CD14-positive monocyte (primary cell): ENCODE measurements around the gene VOPP1. TPM values are rescaled to one million over a fixed set of nuclear protein-coding genes. Genes with fewer than 3 reads are reported as not detected.

Experiments
- DNase-seq, 3 donors: peaks; one replicate each; pipeline ENCODE4 v3.0.0-alpha.2; 2011 to 2022
- H2AFZ ChIP-seq: 2 replicates; pipeline ENCODE4 v1.6.0; 2012; ENCODE audit warnings: mild to moderate bottlenecking, low read depth, low read length, inconsistent platforms; ENCODE audit not compliant: insufficient read depth, poor library complexity, severe bottlenecking
- H3K27ac ChIP-seq, 2 donors: 1 replicate in 1 of 2; 2 replicates in 1 of 2; pipeline ENCODE4 v1.5.1; 2012 to 2013; ENCODE audit warnings: low read length in 2 of 2, control low read depth in 1 of 2, inconsistent platforms in 1 of 2, low read depth in 1 of 2, mild to moderate bottlenecking in 1 of 2
- H3K27me3 ChIP-seq, 2 donors: one replicate each; pipeline versions ENCODE4 v1.6.0 to v1.6.1; 2011 to 2013; ENCODE audit warnings: low read length in 2 of 2; ENCODE audit not compliant: control insufficient read depth in 2 of 2, insufficient read depth in 2 of 2
- H3K36me3 ChIP-seq, 2 donors: replicated peaks in 1 of 2; 1 replicate in 1 of 2; 2 replicates in 1 of 2; pipeline versions ENCODE4 v1.5.1 to v1.6.1; 2012 to 2013; ENCODE audit warnings: low read length in 2 of 2, control low read depth in 1 of 2, inconsistent platforms in 1 of 2, mild to moderate bottlenecking in 1 of 2; ENCODE audit not compliant: insufficient read depth in 2 of 2, control insufficient read depth in 1 of 2
- H3K4me1 ChIP-seq, 2 donors: 1 replicate in 1 of 2; 2 replicates in 1 of 2; pipeline versions ENCODE4 v1.5.1 to v1.6.1; 2012 to 2013; ENCODE audit warnings: low read length in 2 of 2, control low read depth in 1 of 2, inconsistent platforms in 1 of 2, mild to moderate bottlenecking in 1 of 2, moderate library complexity in 1 of 2; ENCODE audit not compliant: insufficient read depth in 2 of 2, control insufficient read depth in 1 of 2
- H3K4me2 ChIP-seq: replicated peaks from 2 replicates; pipeline ENCODE3; 2012; ENCODE audit warnings: low read length, moderate library complexity, mild to moderate bottlenecking; ENCODE audit not compliant: poor library complexity, severe bottlenecking; ENCODE audit errors: extremely low read depth
- H3K4me3 ChIP-seq, 3 experiments: fragments of 200-600 bp in 1 of 3; sonication (generic) in 1 of 3; replicated peaks in 1 of 3; 1 replicate in 2 of 3; 2 replicates in 1 of 3; pipeline ENCODE4 v1.5.1; 2011 to 2013; ENCODE audit warnings: low read length in 3 of 3, mild to moderate bottlenecking in 3 of 3, control low read depth in 2 of 3, low read depth in 2 of 3, inconsistent platforms in 1 of 3, moderate library complexity in 1 of 3
- H3K79me2 ChIP-seq: 2 replicates; pipeline ENCODE4 v1.6.0; 2012; ENCODE audit warnings: mild to moderate bottlenecking, control low read depth, inconsistent platforms, low read length, moderate library complexity; ENCODE audit not compliant: insufficient read depth
- H3K9ac ChIP-seq: 2 replicates; pipeline ENCODE4 v1.6.0; 2017; ENCODE audit warnings: low read length, mild to moderate bottlenecking; ENCODE audit not compliant: insufficient read depth, poor library complexity, severe bottlenecking
- H3K9me3 ChIP-seq, 2 donors: replicated peaks in 1 of 2; 1 replicate in 1 of 2; 2 replicates in 1 of 2; pipeline versions ENCODE4 v1.5.1 to v1.6.1; 2012 to 2013; ENCODE audit warnings: low read length in 2 of 2, control low read depth in 1 of 2; ENCODE audit not compliant: control insufficient read depth in 1 of 2, insufficient read depth in 1 of 2
- H4K20me1 ChIP-seq: 2 replicates; pipeline ENCODE4 v1.6.0; 2012; ENCODE audit warnings: mild to moderate bottlenecking, low read length, control low read depth, moderate library complexity; ENCODE audit not compliant: insufficient read depth
- H3K27ac Mint-ChIP-seq, 7 donors: one replicate each; pipeline ENCODE4 v1.8.0; 2020; ENCODE audit warnings: mild to moderate bottlenecking in 7 of 7, mixed read lengths in 7 of 7, moderate library complexity in 6 of 7, inconsistent platforms in 2 of 7
- H3K27me3 Mint-ChIP-seq, 3 donors: one replicate each; pipeline ENCODE4 v1.8.0; 2021 to 2022; ENCODE audit warnings: low read depth in 3 of 3, mild to moderate bottlenecking in 3 of 3, mixed read lengths in 3 of 3, moderate library complexity in 3 of 3, inconsistent platforms in 1 of 3
- H3K36me3 Mint-ChIP-seq, 2 donors: one replicate each; pipeline ENCODE4 v1.8.0; 2020; ENCODE audit warnings: mixed read lengths in 2 of 2, inconsistent platforms in 1 of 2, mild to moderate bottlenecking in 1 of 2
- H3K4me1 Mint-ChIP-seq: one replicate; pipeline ENCODE4 v1.8.0; 2020; ENCODE audit warnings: mild to moderate bottlenecking, mixed read lengths
- H3K4me3 Mint-ChIP-seq, 2 donors: one replicate each; pipeline ENCODE4 v1.8.0; 2020; ENCODE audit warnings: mild to moderate bottlenecking in 2 of 2, mixed read lengths in 2 of 2, moderate library complexity in 1 of 2
- H3K9me3 Mint-ChIP-seq, 7 donors: one replicate each; pipeline ENCODE4 v1.8.0; 2020 to 2022; ENCODE audit warnings: mixed read lengths in 7 of 7, mild to moderate bottlenecking in 6 of 7, moderate library complexity in 6 of 7, inconsistent platforms in 2 of 7
- CTCF ChIP-seq: fragments of 200-600 bp; IDR thresholded peaks from one replicate; pipeline ENCODE4 v1.8.0; 2022; ENCODE audit warnings: antibody characterized with exemption, mild to moderate bottlenecking
- WGBS: methylation state at CpG from one replicate; pipeline ENCODE4 v1.1.5; 2013; ENCODE audit warnings: missing lambda C conversion rate; ENCODE audit not compliant: insufficient coverage; 5-methylcytosine and 5-hydroxymethylcytosine counted together
- intact Hi-C, 2 donors: fragments of 100-400 bp; cut with micrococcal nuclease; formaldehyde crosslinking; loops; one replicate each; pipeline versions ENCODE4 v1.15.0 to v1.15.1; 2023
- polyA plus RNA-seq, 3 donors: library from polyadenylated mRNA; depleted of rRNA in 1 of 3; unstranded in 2 of 3; stranded (reverse) in 1 of 3; fragments of 300-500 nt in 2 of 3; fragments of >200 nt in 1 of 3; fragmentation: Illumina TruSeq in 2 of 3; gene quantifications; 1 replicate in 2 of 3; 2 replicates in 1 of 3; pipeline ENCODE4 v1.2.3, GENCODE V29; 2012 to 2021

The VOPP1 gene
- polyA plus RNA-seq, 3 donors = 16.7 to 22.1 (median 18.0) TPM

DNA sequence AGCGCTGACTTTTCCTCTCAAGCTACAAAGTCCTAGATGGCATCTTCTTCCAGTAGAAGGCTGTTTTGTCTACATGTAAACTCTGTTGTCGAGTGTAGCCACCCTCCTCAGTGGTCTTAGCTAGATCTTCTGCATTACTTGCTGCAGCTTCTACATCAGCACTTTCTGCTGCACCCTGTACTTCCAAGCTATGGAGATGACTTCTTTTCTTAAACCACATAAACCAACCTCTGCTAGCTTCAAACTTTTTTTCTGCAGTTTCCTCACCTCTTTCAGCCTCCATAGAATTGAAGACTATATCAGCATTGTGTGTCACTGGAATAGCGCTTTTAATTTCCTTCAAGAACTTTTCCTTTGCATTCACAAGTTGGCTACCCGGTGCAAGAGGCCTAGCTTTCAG is 119.3 kb downstream of the VOPP1 start:
- no peaks in the 10 kb centered on the region for H3K4me1 ChIP-seq
- no peaks in the 10 kb centered on the region for H3K36me3 ChIP-seq
- peaks cover 2% of the 10 kb centered on the region for H3K4me1 Mint-ChIP-seq
- H2AFZ ChIP-seq = no peak overlapping the region
- no peaks in the 10 kb centered on the region for H3K36me3 Mint-ChIP-seq
- H3K4me3 Mint-ChIP-seq = no peak overlapping the region
- peaks cover 10 to 22% (median 21%) of the 10 kb centered on the region in 3 donors for H3K27me3 Mint-ChIP-seq
- H3K27me3 ChIP-seq = peaks cover 0 to 10% of the 10 kb centered on the region in 2 donors
- H3K9me3 Mint-ChIP-seq = peaks cover 3 to 12% (median 7%) of the 10 kb centered on the region in 7 donors
- H3K4me3 ChIP-seq = no peak overlapping the region
- peaks cover 0 to 9% of the 10 kb centered on the region in 2 donors for H3K9me3 ChIP-seq
- no peak overlapping the region for H3K27ac Mint-ChIP-seq
- no peak overlapping the region for H3K4me2 ChIP-seq
- no peaks in the 10 kb centered on the region for H3K79me2 ChIP-seq
- no peak for TF ChIP-seq CTCF
- H3K27ac ChIP-seq = no peak overlapping the region
- no peaks in the 10 kb centered on the region for H4K20me1 ChIP-seq
- no peak for DNase-seq
- no peak overlapping the region for H3K9ac ChIP-seq
- intact Hi-C loops = no loop called here
- WGBS = 100% methylated on average over 3 of the region's 4 CpGs

- Histone ChIP-seq H3K4me1 (no peaks in the 10 kb centered on the region), H4K20me1 (no peaks in the 10 kb centered on the region), H3K36me3 (no peaks in the 10 kb centered on the region), H3K27me3 (peaks cover 0 to 10% of the 10 kb centered on the region in 2 donors), H3K4me2 (no peak overlapping the region), H3K9me3 (peaks cover 0 to 15% of the 10 kb centered on the region in 2 donors), H3K4me3 (no peak overlapping the region), H3K27ac (no peak overlapping the region), H3K9ac (no peak overlapping the region), H3K79me2 (no peaks in the 10 kb centered on the region), H2AFZ (no peak overlapping the region)
- intact Hi-C loops = no loop called here
- DNase-seq = no peak
- Mint-ChIP-seq H3K36me3 (no peaks in the 10 kb centered on the region), H3K9me3 (peaks cover 5 to 16% (median 12%) of the 10 kb centered on the region in 7 donors), H3K27ac (no peak overlapping the region), H3K4me1 (peaks cover 2% of the 10 kb centered on the region), H3K27me3 (peaks cover 10 to 24% (median 22%) of the 10 kb centered on the region in 3 donors), H3K4me3 (peak overlapping the region in 1 of 2 donors; percentile 42)
- no peak for TF ChIP-seq CTCF
- 98% methylated on average over 4 of the region's 8 CpGs for WGBS
Measured at GRCh38 chr7:55449992-55450535, 122.2 kb downstream of the VOPP1 start.
